Esophagus squamous epithelium (tissue), 5 donors: ENCODE measurements around the gene SPTY2D1. TPM values are rescaled to one million over a fixed set of nuclear protein-coding genes. Genes with fewer than 3 reads are reported as not detected.
A peak's percentile ranks its signal among the peaks of the same experiment; 100 is the strongest.
"Not testable (repeated sequence)": the region's sequence is repeated elsewhere in the genome, so short reads cannot be mapped to it uniquely, and the experiment has no call there.

Experiments used
- DNase-seq: peaks from one replicate; lab custom pipeline; 2025; lab: John Stamatoyannopoulos, UW
- H3K27ac ChIP-seq, 4 donors: fragments of 200-600 bp; sonication (generic); one replicate each; pipeline ENCODE4 v1.5.1; 2016 to 2019; ENCODE audit warnings: mild to moderate bottlenecking in 1 of 4
- H3K27me3 ChIP-seq, 4 donors: fragments of 200-600 bp; sonication (generic); 1 replicate in 3 of 4; 2 replicates in 1 of 4; pipeline versions ENCODE4 v1.5.1 to v1.6.0; 2017 to 2021; ENCODE audit warnings: antibody characterized with exemption in 1 of 4
- H3K36me3 ChIP-seq, 3 donors: fragments of 200-600 bp; sonication (generic); one replicate each; pipeline ENCODE4 v1.5.1; 2016 to 2019
- H3K4me1 ChIP-seq, 3 donors: fragments of 200-600 bp; sonication (generic); one replicate each; pipeline ENCODE4 v1.5.1; 2017 to 2019
- H3K4me3 ChIP-seq, 4 donors: fragments of 200-600 bp; sonication (generic); 1 replicate in 3 of 4; 2 replicates in 1 of 4; pipeline ENCODE4 v1.5.1; 2016 to 2019; ENCODE audit warnings: mild to moderate bottlenecking in 2 of 4, moderate library complexity in 1 of 4
- H3K9me3 ChIP-seq, 3 donors: fragments of 200-600 bp; sonication (generic); one replicate each; pipeline ENCODE4 v1.5.1; 2016 to 2019
- POLR2A ChIP-seq, 4 donors: fragments of 450-650 bp; IDR thresholded peaks; one replicate each; pipeline ENCODE4 v1.6.1; 2017; ENCODE audit warnings: antibody characterized with exemption in 4 of 4, mild to moderate bottlenecking in 4 of 4, moderate library complexity in 3 of 4
- WGBS, 2 donors: methylation state at CpG; one replicate each; pipeline ENCODE4 v1.1.5; 2018; 5-methylcytosine and 5-hydroxymethylcytosine counted together
- intact Hi-C: fragments of 100-400 bp; cut with DNase I; formaldehyde crosslinking; loops from one replicate; pipeline ENCODE4 v1.15.0; 2022
- total RNA-seq, 4 donors: library from RNA; depleted of rRNA; stranded (reverse); fragments of >200 nt; gene quantifications; one replicate each; pipeline ENCODE4 v1.1.0, GENCODE V29; 2016
- TF ChIP-seq, protein P1 (sequence below), 6 experiments: fragments of 450-650 bp in 4 of 6; fragments of 200-600 bp in 2 of 6; sonication (generic) in 2 of 6; IDR thresholded peaks; one replicate each; pipeline ENCODE4 v1.5.1; 2016 to 2019; ENCODE audit warnings: antibody characterized with exemption in 6 of 6, mild to moderate bottlenecking in 4 of 6, moderate library complexity in 4 of 6
- donor health status: DM: yes; HTN: yes; CAD: no.

SPTY2D1 gene
- total RNA-seq, 4 donors from 2014 or later, result 16.6 to 30.9 (median 19.0) TPM

- intact Hi-C loops, result no loop called here
- TF ChIP-seq, protein P1, sequence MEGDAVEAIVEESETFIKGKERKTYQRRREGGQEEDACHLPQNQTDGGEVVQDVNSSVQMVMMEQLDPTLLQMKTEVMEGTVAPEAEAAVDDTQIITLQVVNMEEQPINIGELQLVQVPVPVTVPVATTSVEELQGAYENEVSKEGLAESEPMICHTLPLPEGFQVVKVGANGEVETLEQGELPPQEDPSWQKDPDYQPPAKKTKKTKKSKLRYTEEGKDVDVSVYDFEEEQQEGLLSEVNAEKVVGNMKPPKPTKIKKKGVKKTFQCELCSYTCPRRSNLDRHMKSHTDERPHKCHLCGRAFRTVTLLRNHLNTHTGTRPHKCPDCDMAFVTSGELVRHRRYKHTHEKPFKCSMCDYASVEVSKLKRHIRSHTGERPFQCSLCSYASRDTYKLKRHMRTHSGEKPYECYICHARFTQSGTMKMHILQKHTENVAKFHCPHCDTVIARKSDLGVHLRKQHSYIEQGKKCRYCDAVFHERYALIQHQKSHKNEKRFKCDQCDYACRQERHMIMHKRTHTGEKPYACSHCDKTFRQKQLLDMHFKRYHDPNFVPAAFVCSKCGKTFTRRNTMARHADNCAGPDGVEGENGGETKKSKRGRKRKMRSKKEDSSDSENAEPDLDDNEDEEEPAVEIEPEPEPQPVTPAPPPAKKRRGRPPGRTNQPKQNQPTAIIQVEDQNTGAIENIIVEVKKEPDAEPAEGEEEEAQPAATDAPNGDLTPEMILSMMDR (IDR thresholded peaks at IDR 0.05), result peak; percentile 45 to 75 (median 52)
- TF ChIP-seq POLR2A (IDR thresholded peaks at IDR 0.05), result no peak
Measured at GRCh38 chr11:18650859-18651557, 16.9 kb upstream of the SPTY2D1 start.

DNA sequence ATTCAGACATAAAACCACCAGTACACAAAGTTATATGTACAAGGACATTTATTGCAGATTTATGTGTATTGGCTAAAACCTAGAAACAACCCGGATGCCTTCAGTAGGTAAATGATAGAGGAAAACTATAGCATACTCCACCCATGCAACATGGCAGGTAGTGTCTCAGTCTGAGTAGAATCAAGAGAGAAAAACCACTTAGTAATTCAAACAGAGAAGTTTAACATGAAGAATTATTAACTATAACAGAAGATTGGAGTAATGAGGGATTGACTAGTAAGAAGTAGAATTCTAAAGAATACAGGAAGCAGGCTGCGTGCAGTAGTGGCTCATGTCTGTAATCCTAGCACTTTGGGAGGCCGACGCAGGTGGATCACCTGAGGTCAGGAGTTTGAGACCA lies 16.2 kb upstream of the SPTY2D1 start:
- Histone ChIP-seq H3K4me1 (no peaks in the 10 kb centered on the region), H3K4me3 (no peak overlapping the region), H3K9me3 (no peaks in the 10 kb centered on the region), H3K36me3 (no peaks in the 10 kb centered on the region), H3K27ac (no peak overlapping the region), H3K27me3 (no peaks in the 10 kb centered on the region)
- DNase-seq, result no peak
- intact Hi-C loops, result no loop called here
- 61 to 79% methylated on average over 4 of the region's 4 CpGs for WGBS, 2 donors
- TF ChIP-seq POLR2A (IDR thresholded peaks at IDR 0.05), result no peak
- TF ChIP-seq, protein P1 (IDR thresholded peaks at IDR 0.05), result no peak

More at GRCh38 chr11:18650859-18651557, 16.9 kb upstream of the SPTY2D1 start:
- Histone ChIP-seq H3K4me1 (no peaks in the 10 kb centered on the region), H3K4me3 (no peak overlapping the region), H3K27me3 (no peaks in the 10 kb centered on the region), H3K9me3 (no peaks in the 10 kb centered on the region), H3K36me3 (no peaks in the 10 kb centered on the region), H3K27ac (no peak overlapping the region)
- no peak for DNase-seq
- WGBS, 2 donors, result 67 to 82% methylated on average over 14 to 19 of the region's 19 CpGs

- H3K9me3 ChIP-seq, H3K27me3 ChIP-seq, H3K27ac ChIP-seq, intact Hi-C loops, H3K36me3 ChIP-seq, H3K4me1 ChIP-seq, H3K4me3 ChIP-seq, DNase-seq: not testable (repeated sequence)
- WGBS, 2 donors, result 58 to 70% methylated on average over 3 to 4 of the region's 4 CpGs
Measured at GRCh38 chr11:18643034-18643433, 8.9 kb upstream of the SPTY2D1 start.

DNA sequence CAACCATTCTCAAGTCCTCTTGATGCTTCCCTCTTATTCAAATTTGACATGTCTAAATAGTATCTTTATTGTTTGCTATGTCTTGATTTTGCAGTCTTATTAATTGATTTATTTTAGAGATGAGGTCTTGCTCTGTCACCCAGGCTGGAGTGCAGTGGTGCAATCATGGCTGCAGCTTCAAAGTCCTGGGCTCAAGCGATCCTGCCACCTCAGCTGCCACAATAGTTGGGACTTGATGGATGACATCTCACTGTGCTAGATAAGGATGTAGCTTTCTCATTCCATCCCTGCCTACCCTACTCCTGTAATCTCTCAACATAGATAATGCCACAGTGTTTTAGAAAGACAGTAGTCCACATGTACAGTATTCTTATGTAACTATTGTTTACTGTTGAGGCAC lies 7.5 kb upstream of the SPTY2D1 start:
- TF ChIP-seq, protein P1 (IDR thresholded peaks at IDR 0.05), result no peak
- no peak for TF ChIP-seq POLR2A (IDR thresholded peaks at IDR 0.05)
- Histone ChIP-seq H3K27ac (no peak overlapping the region), H3K27me3 (peaks cover 0 to 10% (median 0%) of the 10 kb centered on the region in 4 donors), H3K36me3 (no peaks in the 10 kb centered on the region), H3K4me3 (no peak overlapping the region), H3K9me3 (no peaks in the 10 kb centered on the region), H3K4me1 (no peaks in the 10 kb centered on the region)
- no peak for DNase-seq
- intact Hi-C loops, result no loop called here
- 27 to 31% methylated on average over 1 of the region's 1 CpG for WGBS, 2 donors

GRCh38 chr11:18633256-18634139 lies 644 bp downstream of the SPTY2D1 start:
- DNase-seq, result no peak
- 10 to 21% methylated on average over 14 to 28 of the region's 31 CpGs for WGBS, 2 donors
- H3K27me3 ChIP-seq, result no peaks in the 10 kb centered on the region
- H3K4me3 ChIP-seq, result peak overlapping the region; percentile 76 to 93 (median 83)
- H3K4me1 ChIP-seq, result peaks cover 4 to 34% (median 14%) of the 10 kb centered on the region in 3 donors
- no peak for TF ChIP-seq POLR2A (IDR thresholded peaks at IDR 0.05)
- no peaks in the 10 kb centered on the region for H3K36me3 ChIP-seq
- no peaks in the 10 kb centered on the region for H3K9me3 ChIP-seq
- peak overlapping the region; percentile 93 to 98 (median 94) for H3K27ac ChIP-seq
- intact Hi-C loops, result no loop called here

GRCh38 chr11:18632841-18633240 lies 1.3 kb downstream of the SPTY2D1 start:
- peak overlapping the region in 1 of 4 donors; percentile 94 for H3K27ac ChIP-seq
- 33 to 36% methylated on average over 2 of the region's 2 CpGs for WGBS, 2 donors
- no peak for DNase-seq
- no peaks in the 10 kb centered on the region for H3K27me3 ChIP-seq
- peak overlapping the region in 3 of 4 donors; percentile 76 to 93 (median 80) for H3K4me3 ChIP-seq
- H3K36me3 ChIP-seq, result no peaks in the 10 kb centered on the region
- peaks cover 4 to 34% (median 14%) of the 10 kb centered on the region in 3 donors for H3K4me1 ChIP-seq
- intact Hi-C loops, result no loop called here
- TF ChIP-seq, protein P1 (IDR thresholded peaks at IDR 0.05), result no peak
- TF ChIP-seq POLR2A (IDR thresholded peaks at IDR 0.05), result no peak
- no peaks in the 10 kb centered on the region for H3K9me3 ChIP-seq
